Measurements from ENCODE around the gene CACFD1.

DNA sequence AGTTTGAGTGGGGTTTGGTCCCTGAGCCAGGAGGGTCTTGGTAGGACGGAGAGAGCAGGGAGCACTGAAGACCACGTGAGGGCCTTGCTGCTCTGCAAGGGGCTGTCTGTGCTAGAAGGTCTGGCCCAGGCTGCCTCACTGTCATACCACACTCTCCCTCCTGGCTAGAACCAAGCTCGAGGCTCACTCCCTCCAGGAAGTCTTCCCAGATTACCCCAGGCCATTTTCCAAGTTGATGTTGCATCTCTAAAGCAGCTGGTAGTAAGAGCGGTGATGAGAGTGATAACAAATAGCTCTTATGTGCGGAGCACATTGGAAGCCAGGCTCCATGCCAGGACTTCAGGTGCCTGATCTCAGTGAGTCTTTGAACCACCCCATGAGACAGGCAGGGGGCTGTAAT is 58.4 kb downstream of the CACFD1 start:
- TF ChIP-seq, protein P1, sequence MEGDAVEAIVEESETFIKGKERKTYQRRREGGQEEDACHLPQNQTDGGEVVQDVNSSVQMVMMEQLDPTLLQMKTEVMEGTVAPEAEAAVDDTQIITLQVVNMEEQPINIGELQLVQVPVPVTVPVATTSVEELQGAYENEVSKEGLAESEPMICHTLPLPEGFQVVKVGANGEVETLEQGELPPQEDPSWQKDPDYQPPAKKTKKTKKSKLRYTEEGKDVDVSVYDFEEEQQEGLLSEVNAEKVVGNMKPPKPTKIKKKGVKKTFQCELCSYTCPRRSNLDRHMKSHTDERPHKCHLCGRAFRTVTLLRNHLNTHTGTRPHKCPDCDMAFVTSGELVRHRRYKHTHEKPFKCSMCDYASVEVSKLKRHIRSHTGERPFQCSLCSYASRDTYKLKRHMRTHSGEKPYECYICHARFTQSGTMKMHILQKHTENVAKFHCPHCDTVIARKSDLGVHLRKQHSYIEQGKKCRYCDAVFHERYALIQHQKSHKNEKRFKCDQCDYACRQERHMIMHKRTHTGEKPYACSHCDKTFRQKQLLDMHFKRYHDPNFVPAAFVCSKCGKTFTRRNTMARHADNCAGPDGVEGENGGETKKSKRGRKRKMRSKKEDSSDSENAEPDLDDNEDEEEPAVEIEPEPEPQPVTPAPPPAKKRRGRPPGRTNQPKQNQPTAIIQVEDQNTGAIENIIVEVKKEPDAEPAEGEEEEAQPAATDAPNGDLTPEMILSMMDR (IDR thresholded peaks at IDR 0.05), result no peak
- TF ChIP-seq POLR2A (IDR thresholded peaks at IDR 0.05), result no peak

Data from tibial nerve (tissue), 3 donors.